Spinal cord (tissue), 10 donors: ENCODE results near the gene PSMC5. TPM values are rescaled to one million over a fixed set of nuclear protein-coding genes. Genes with fewer than 3 reads are reported as not detected.

Source experiments
- DNase-seq, 6 donors: peaks; one replicate each; pipeline versions ENCODE4 v3.0.0 to v3.0.0-alpha.2; 2013 to 2015; ENCODE audit warnings: low spot score in 6 of 6, low read depth in 4 of 6
- H3K27ac ChIP-seq: one replicate; pipeline ENCODE4 v1.5.1; 2013; ENCODE audit warnings: low read depth, low read length, control low read depth
- H3K27me3 ChIP-seq: one replicate; pipeline ENCODE4 v1.6.1; 2013; ENCODE audit warnings: low read length; ENCODE audit not compliant: control insufficient read depth, insufficient read depth
- H3K36me3 ChIP-seq: one replicate; pipeline ENCODE4 v1.6.1; 2013; ENCODE audit warnings: low read length; ENCODE audit not compliant: control insufficient read depth, insufficient read depth
- H3K4me1 ChIP-seq: one replicate; pipeline ENCODE4 v1.6.1; 2013; ENCODE audit warnings: low read length; ENCODE audit not compliant: control insufficient read depth, insufficient read depth
- H3K4me3 ChIP-seq: one replicate; pipeline ENCODE4 v1.5.1; 2013; ENCODE audit warnings: low read depth, low read length, control low read depth
- H3K9me3 ChIP-seq: one replicate; pipeline ENCODE4 v1.6.1; 2013; ENCODE audit warnings: low read length; ENCODE audit not compliant: control insufficient read depth, insufficient read depth
- WGBS: methylation state at CpG from one replicate; pipeline ENCODE4 v1.1.5; 2013; ENCODE audit warnings: missing lambda C conversion rate; ENCODE audit not compliant: insufficient coverage; 5-methylcytosine and 5-hydroxymethylcytosine counted together
- polyA plus RNA-seq, 2 donors: library from polyadenylated mRNA; unstranded; fragments of 120-200 nt; gene quantifications; one replicate each; pipeline ENCODE4 v1.2.1, GENCODE V29; 2013; ENCODE audit not compliant: insufficient read length in 2 of 2
- total RNA-seq, 2 donors: library from RNA; depleted of rRNA in 1 of 2; stranded (reverse); fragments of 120-200 nt in 1 of 2; fragments of >200 nt in 1 of 2; gene quantifications; one replicate each; pipeline versions ENCODE4 v1.2.3 to v1.2.4, GENCODE V29; 2013 to 2014
- donor health status: healthy.

The PSMC5 gene
- total and polyA plus RNA-seq, 4 donors, result 37.4 to 193 (median 118) TPM

DNA sequence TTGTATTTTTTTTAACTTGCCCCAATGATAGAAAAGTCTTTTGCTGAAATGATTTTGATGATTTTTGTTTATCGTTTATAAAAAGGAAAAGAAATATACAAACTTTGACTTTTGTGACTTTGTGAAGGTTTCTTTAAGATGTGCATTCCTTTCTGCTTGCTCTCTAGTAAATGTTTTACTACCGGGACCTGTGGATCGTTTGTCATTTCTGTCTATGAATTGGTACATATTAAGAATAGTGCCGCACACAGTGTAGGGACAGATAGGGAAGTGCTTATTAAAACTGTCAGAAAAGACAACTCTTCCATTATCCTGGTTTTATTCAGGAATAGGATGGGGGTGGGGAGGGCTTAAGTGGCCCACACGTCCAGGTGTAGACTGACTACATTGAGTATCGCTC lies 8.1 kb upstream of the PSMC5 start:
- peaks cover 86% of the 10 kb centered on the region for H3K36me3 ChIP-seq
- no peak overlapping the region for H3K4me3 ChIP-seq
- H3K4me1 ChIP-seq, result no peaks in the 10 kb centered on the region
- DNase-seq, result no peak
- 97% methylated on average over 4 of the region's 6 CpGs for WGBS
- no peaks in the 10 kb centered on the region for H3K27me3 ChIP-seq
- no peaks in the 10 kb centered on the region for H3K9me3 ChIP-seq
- no peak overlapping the region for H3K27ac ChIP-seq

DNA sequence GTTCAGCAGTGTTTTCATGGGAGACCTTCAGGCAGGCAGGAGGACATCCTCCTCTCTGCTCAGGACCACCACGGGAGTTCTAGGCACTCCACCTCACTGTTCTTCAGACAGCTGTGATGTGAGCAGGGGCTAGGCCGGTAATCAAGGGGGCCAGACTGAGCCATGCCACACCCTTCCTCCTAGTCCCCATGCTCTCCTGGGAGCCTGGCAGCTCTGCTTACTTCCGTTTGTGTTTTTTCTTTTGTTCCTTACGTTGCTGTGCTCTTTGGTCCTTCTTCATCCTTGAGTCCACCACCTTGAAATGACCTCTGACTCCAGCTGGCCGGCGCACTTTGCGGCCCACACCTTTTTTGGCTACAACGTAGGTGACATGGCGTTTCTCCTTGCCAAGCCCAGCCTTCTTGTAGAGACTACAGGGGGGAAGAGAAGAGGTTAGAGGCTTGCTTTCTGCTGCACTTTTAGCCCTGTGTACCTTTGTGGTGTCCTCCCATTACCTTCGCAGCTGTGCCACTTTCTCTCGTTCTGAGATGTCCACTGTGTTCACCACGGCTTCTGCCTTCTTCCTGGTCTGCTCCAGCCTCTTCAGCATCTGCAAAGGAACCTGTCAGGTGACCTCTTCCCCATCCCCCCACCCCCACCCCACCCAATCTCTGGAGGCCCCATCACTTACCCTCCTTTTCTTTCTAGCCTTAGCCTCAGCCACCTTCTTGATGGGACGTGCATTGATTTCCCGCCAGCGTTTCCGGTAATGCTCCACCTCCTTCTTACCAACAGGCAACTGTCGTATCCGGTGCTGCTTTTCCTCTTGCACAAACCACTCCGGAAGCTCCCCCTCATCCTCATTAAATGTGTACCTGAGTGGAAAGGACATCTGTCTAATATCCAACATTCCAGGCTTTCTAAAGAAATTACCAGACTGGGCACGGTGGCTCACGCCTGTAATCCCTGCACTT lies 7.4 kb upstream of the PSMC5 start:
- whole genome bisulfite sequencing, result 86% methylated on average over 18 of the region's 21 CpGs
- H3K4me1 ChIP-seq, result no peaks in the 10 kb centered on the region
- H3K9me3 ChIP-seq, result no peaks in the 10 kb centered on the region
- H3K27me3 ChIP-seq, result no peaks in the 10 kb centered on the region
- no peak overlapping the region for H3K4me3 ChIP-seq
- peaks cover 86% of the 10 kb centered on the region for H3K36me3 ChIP-seq
- DNase-seq, result no peak
- no peak overlapping the region for H3K27ac ChIP-seq

DNA sequence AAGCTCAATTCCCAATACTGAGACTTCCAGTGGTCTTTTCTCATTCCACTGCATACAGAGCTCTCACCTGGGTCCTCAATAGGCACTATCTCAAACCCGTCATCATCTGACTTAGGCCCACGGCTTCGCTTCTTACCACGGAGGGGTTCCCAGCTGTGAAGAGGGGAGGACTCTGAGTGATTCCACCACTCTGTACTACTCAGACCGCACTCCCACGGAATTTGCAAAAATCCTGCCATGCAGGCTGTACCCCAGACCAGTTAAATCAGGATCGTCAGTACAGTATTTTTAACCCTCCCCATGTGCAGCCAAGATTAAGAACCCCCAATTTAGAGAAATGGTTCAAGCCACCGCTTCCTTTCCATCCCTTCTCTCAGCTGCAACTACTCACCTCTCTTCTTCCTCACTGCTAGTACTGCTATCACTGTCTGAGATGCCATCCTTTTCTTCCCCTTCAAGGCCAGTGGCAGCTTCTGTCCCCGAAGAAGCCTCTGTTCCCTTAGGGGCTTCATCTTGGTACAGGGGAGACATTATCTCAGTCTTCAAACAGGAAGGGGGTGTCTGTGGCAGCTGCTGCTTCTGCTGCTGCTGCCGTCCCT lies 6.2 kb upstream of the PSMC5 start:
- no peak overlapping the region for H3K27ac ChIP-seq
- WGBS, result 84% methylated on average over 8 of the region's 10 CpGs
- DNase-seq, result no peak

DNA sequence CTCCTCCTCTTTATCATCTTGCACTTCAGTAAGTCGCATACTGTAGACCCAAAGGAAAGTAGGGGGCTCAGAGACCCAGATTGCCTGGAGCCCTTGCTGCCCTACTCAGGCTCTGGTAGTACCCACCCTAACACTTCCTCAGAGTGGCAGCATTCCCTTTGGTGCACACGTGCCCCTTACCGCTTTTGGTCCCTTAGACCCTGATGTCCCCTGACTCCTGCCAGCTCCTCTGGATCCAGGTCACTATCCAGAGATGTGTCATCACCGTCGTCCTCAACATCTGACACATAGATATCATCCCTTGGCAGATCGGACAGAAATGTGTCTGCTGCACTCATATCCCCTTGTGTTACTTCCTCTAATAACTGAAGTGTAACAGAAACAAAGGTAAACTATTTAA lies 5.4 kb upstream of the PSMC5 start:
- Histone ChIP-seq H3K36me3 (peaks cover 76% of the 10 kb centered on the region), H3K27me3 (no peaks in the 10 kb centered on the region), H3K9me3 (no peaks in the 10 kb centered on the region), H3K4me1 (peaks cover 5% of the 10 kb centered on the region), H3K27ac (no peak overlapping the region), H3K4me3 (no peak overlapping the region)
- WGBS, result 96% methylated on average over 5 of the region's 6 CpGs
- DNase-seq, result no peak

More for the DNA sequence above, 6.2 kb upstream of the PSMC5 start:
- Histone ChIP-seq H3K4me1 (no peaks in the 10 kb centered on the region), H3K4me3 (no peak overlapping the region), H3K27me3 (no peaks in the 10 kb centered on the region), H3K9me3 (no peaks in the 10 kb centered on the region), H3K36me3 (peaks cover 81% of the 10 kb centered on the region)

DNA sequence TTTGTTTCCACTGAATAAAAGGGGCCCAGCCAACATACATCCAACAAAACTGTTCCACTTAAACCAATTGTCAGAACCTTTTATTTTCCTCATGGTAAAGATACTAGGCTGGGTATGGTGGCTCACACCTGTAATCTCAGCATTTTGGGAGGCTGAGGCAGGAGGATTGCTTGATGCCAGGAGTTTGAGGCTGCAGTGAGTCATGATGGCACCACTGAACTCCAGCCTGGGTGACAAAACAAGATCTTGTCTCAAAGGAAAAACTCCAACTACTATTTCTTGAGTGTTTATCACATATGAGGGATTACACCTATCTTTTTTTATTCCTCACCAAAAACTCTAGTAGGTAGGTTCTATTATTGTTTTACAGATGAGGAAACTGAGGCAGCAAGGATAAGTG lies 4.7 kb upstream of the PSMC5 start:
- H3K9me3 ChIP-seq, result no peaks in the 10 kb centered on the region
- no peak overlapping the region for H3K27ac ChIP-seq
- no peak for DNase-seq
- no peaks in the 10 kb centered on the region for H3K27me3 ChIP-seq
- H3K4me1 ChIP-seq, result peaks cover 5% of the 10 kb centered on the region
- H3K4me3 ChIP-seq, result no peak overlapping the region
- H3K36me3 ChIP-seq, result peaks cover 71% of the 10 kb centered on the region

DNA sequence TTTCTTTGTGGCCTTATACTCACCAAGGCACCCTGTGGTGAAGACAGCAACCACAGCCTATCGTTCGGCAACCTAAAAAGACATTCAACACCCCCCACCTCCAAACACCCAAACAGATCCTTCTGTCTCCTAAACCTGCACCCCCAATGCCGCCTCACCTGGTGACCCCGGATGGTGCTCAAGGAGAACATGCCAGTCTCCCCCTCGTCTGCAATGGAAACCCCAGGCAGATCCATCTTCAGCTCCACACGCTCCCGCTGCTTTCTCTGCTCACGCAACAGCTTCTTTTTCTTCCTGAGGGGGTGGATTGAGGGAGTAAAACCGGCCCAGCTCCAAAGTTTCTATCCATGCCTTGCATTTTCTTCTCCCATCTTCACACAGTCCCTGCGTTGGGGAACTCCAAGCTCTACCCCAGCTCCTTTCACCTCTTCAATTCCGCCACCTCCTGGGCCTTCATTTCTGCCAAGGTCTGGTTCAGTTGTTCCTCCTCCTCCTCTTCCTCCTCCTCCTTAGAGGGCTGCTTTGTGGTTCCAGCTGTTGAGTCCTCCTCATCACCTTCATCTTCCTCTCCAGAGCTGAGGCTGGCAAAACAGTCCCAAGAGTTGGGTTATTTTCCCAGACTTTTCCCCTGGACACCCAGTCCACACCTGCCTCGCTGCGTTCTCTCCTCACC lies 3.4 kb upstream of the PSMC5 start:
- no peak for DNase-seq
- no peak overlapping the region for H3K4me3 ChIP-seq
- no peaks in the 10 kb centered on the region for H3K9me3 ChIP-seq
- H3K27me3 ChIP-seq, result no peaks in the 10 kb centered on the region
- WGBS, result 97% methylated on average over 9 of the region's 13 CpGs
- H3K36me3 ChIP-seq, result peaks cover 61% of the 10 kb centered on the region
- peaks cover 9% of the 10 kb centered on the region for H3K4me1 ChIP-seq
- no peak overlapping the region for H3K27ac ChIP-seq

DNA sequence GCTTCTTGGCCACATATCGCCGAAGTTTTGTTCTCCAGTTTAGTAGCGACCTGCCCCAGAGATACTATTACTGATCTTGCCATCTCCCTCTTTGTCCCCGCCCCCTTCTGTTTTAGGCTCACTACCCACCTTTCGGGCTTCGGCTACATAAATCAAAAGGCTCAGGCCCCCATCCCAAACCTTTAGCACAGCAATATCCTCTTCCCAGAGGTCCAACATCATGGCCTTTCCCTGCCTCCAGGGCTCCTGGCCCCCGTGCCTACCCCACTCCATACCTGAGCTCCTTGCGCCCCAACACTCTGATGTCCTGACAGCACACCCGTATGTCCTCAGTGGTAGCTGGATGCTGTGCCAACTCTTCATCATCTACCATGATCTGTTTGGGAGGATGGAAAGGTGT lies 2.9 kb upstream of the PSMC5 start:
- no peak for DNase-seq
- Histone ChIP-seq H3K36me3 (peaks cover 61% of the 10 kb centered on the region), H3K4me1 (peaks cover 9% of the 10 kb centered on the region), H3K27ac (no peak overlapping the region), H3K4me3 (no peak overlapping the region), H3K9me3 (no peaks in the 10 kb centered on the region), H3K27me3 (no peaks in the 10 kb centered on the region)
- whole genome bisulfite sequencing, result 96% methylated on average over 7 of the region's 9 CpGs

DNA sequence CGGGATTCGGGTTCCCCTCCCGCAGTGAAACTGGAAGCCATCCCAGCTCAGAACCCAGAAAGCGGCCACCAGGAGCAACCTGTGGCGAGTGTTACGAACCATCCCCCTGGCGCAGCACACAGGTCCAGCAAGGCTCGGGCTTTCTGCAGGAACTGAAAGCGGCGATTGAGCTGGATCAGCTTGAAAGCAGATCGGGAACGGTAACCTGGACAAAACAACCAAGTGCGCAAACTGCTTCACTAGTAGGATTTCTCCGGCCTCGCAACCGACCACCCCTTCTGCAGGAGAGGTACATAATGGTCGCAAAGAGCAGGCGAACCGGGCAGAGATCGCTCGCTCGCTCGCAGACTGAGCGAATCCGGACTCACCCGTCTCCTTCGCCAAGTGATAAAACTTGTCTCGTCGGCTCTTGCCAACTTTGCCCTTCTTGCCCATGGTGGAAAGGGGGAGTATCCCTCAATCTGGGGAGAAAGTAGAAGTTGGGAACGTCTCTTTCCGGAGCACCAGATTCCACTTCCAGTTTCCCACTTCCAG lies 696 bp upstream of the PSMC5 start:
- Histone ChIP-seq H3K4me1 (peaks cover 9% of the 10 kb centered on the region), H3K27me3 (no peaks in the 10 kb centered on the region), H3K36me3 (peaks cover 62% of the 10 kb centered on the region), H3K27ac (peak overlapping the region; percentile 91), H3K4me3 (peak overlapping the region; percentile 93), H3K9me3 (no peaks in the 10 kb centered on the region)
- 0% methylated on average over 29 of the region's 31 CpGs for WGBS
- DNase-seq, result no peak

DNA sequence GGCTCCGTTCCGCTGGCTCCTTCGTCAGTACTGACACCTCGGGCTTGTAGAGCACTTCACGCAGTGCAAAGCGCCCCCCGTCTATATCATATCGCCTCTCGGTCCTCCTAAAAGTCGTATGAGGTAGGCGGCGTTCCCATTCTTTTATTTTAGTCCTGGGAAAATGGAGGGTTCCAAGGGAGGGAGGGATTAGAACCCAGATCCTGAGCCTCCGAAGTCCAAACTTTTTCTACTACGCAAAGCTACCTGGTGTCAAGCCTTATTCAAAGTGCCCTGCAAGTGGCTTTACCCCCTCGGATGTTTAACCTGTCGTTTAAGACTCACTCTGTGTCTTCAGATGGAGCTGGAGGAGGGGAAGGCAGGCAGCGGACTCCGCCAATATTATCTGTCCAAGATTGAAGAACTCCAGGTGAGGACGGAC lies 580 bp downstream of the PSMC5 start:
- 0% methylated on average over 5 of the region's 19 CpGs for WGBS
- H3K9me3 ChIP-seq, result no peaks in the 10 kb centered on the region
- H3K36me3 ChIP-seq, result peaks cover 65% of the 10 kb centered on the region
- peaks cover 9% of the 10 kb centered on the region for H3K4me1 ChIP-seq
- no peak for DNase-seq
- H3K27ac ChIP-seq, result peak overlapping the region; percentile 91
- H3K4me3 ChIP-seq, result peak overlapping the region; percentile 93
- H3K27me3 ChIP-seq, result no peaks in the 10 kb centered on the region
